Measurements from ENCODE around the gene CERS6. TPM values are rescaled to one million over a fixed set of nuclear protein-coding genes. Genes with fewer than 3 reads are reported as not detected.

CERS6 gene
- total and polyA plus RNA-seq, 3 experiments from 2014 or later: 3.6 to 7.8 (median 7.7) TPM

- ChIA-PET POLR2A (no interaction called here), CTCF (interaction anchor here (1.4 kb wide), 1 partner anchor 11 kb away, joined by 3 read pairs; no protein-coding TSS in a partner anchor)
- Histone ChIP-seq H3K9me3 (ENCODE audit: low read length) (no peaks in the 10 kb centered on the region), H3K27me3 (ENCODE audit: insufficient read depth, low read length, poor library complexity, severe bottlenecking) (no peaks in the 10 kb centered on the region), H3K4me1 (ENCODE audit: insufficient read depth, low read length) (peaks cover 5% of the 10 kb centered on the region), H3K36me3 (ENCODE audit: insufficient read depth, low read length) (no peaks in the 10 kb centered on the region), H3K4me3 (ENCODE audit: low read length) (no peak overlapping the region), H3K27ac (ENCODE audit: low read depth, low read length) (no peak overlapping the region)
- Mint-ChIP-seq H3K4me3 (no peak overlapping the region), H3K27me3 (no peaks in the 10 kb centered on the region), H3K27ac (no peak overlapping the region), H3K36me3 (no peaks in the 10 kb centered on the region), H3K4me1 (peaks cover under 1 to 5% (median 1%) of the 10 kb centered on the region in 3 donors), H3K9me3 (no peaks in the 10 kb centered on the region)
- no peak for DNase-seq
Measured at GRCh38 chr2:168589236-168590211, 133.5 kb downstream of the CERS6 start.

GRCh38 chr2:168592181-168592831, 136.2 kb downstream of the CERS6 start:
- no peaks in the 10 kb centered on the region for H3K36me3 Mint-ChIP-seq
- Histone ChIP-seq H3K27me3 (ENCODE audit: insufficient read depth, low read length, poor library complexity, severe bottlenecking) (no peaks in the 10 kb centered on the region), H3K36me3 (ENCODE audit: insufficient read depth, low read length) (no peaks in the 10 kb centered on the region), H3K4me1 (ENCODE audit: insufficient read depth, low read length) (peaks cover 13% of the 10 kb centered on the region), H3K4me3 (ENCODE audit: low read length) (no peak overlapping the region), H3K9me3 (ENCODE audit: low read length) (no peaks in the 10 kb centered on the region), H3K27ac (ENCODE audit: low read depth, low read length) (no peak overlapping the region)
- H3K27me3 Mint-ChIP-seq: no peaks in the 10 kb centered on the region
- H3K9me3 Mint-ChIP-seq: no peaks in the 10 kb centered on the region
- no peak for DNase-seq
- H3K4me1 Mint-ChIP-seq: peaks cover 10 to 13% (median 12%) of the 10 kb centered on the region in 3 donors
- H3K27ac Mint-ChIP-seq: no peak overlapping the region
- CTCF ChIA-PET: no interaction called here
- H3K4me3 Mint-ChIP-seq: peak overlapping the region in 1 of 7 donors; percentile 34
- POLR2A ChIA-PET: no interaction called here

GRCh38 chr2:168593713-168594112, 137.6 kb downstream of the CERS6 start:
- H3K36me3 Mint-ChIP-seq: no peaks in the 10 kb centered on the region
- no peak overlapping the region for H3K4me3 ChIP-seq (ENCODE audit: low read length)
- H3K27ac Mint-ChIP-seq: no peak overlapping the region
- H3K36me3 ChIP-seq (ENCODE audit: insufficient read depth, low read length): no peaks in the 10 kb centered on the region
- no peak overlapping the region for H3K4me3 Mint-ChIP-seq
- no peaks in the 10 kb centered on the region for H3K27me3 ChIP-seq (ENCODE audit: insufficient read depth, low read length, poor library complexity, severe bottlenecking)
- POLR2A ChIA-PET: no interaction called here
- H3K9me3 ChIP-seq (ENCODE audit: low read length): no peaks in the 10 kb centered on the region
- H3K27me3 Mint-ChIP-seq: no peaks in the 10 kb centered on the region
- H3K4me1 ChIP-seq (ENCODE audit: insufficient read depth, low read length): peaks cover 13% of the 10 kb centered on the region
- no peak overlapping the region for H3K27ac ChIP-seq (ENCODE audit: low read depth, low read length)
- CTCF ChIA-PET: no interaction called here
- DNase-seq: no peak
- H3K4me1 Mint-ChIP-seq: peaks cover 10 to 13% (median 12%) of the 10 kb centered on the region in 3 donors
- H3K9me3 Mint-ChIP-seq: no peaks in the 10 kb centered on the region

- no peak overlapping the region for H3K4me3 ChIP-seq (ENCODE audit: low read length)
- ChIA-PET POLR2A (no interaction called here), CTCF (no interaction called here)
- peaks cover 13% of the 10 kb centered on the region for H3K4me1 ChIP-seq (ENCODE audit: insufficient read depth, low read length)
- no peak overlapping the region for H3K27ac ChIP-seq (ENCODE audit: low read depth, low read length)
- no peaks in the 10 kb centered on the region for H3K27me3 ChIP-seq (ENCODE audit: insufficient read depth, low read length, poor library complexity, severe bottlenecking)
- Mint-ChIP-seq H3K4me3 (no peak overlapping the region), H3K36me3 (no peaks in the 10 kb centered on the region), H3K27ac (peak overlapping the region in 3 of 8 donors; percentile 4 to 54 (median 27)), H3K4me1 (peaks cover 10 to 13% (median 12%) of the 10 kb centered on the region in 3 donors), H3K9me3 (no peaks in the 10 kb centered on the region), H3K27me3 (no peaks in the 10 kb centered on the region)
- DNase-seq: no peak
- H3K36me3 ChIP-seq (ENCODE audit: insufficient read depth, low read length): no peaks in the 10 kb centered on the region
- H3K9me3 ChIP-seq (ENCODE audit: low read length): no peaks in the 10 kb centered on the region
Measured at GRCh38 chr2:168594778-168595177, 138.7 kb downstream of the CERS6 start.

GRCh38 chr2:168596881-168597655, 141.0 kb downstream of the CERS6 start:
- Histone ChIP-seq H3K4me1 (ENCODE audit: insufficient read depth, low read length) (peaks cover 13% of the 10 kb centered on the region), H3K36me3 (ENCODE audit: insufficient read depth, low read length) (no peaks in the 10 kb centered on the region), H3K4me3 (ENCODE audit: low read length) (no peak overlapping the region), H3K27me3 (ENCODE audit: insufficient read depth, low read length, poor library complexity, severe bottlenecking) (no peaks in the 10 kb centered on the region), H3K9me3 (ENCODE audit: low read length) (no peaks in the 10 kb centered on the region), H3K27ac (ENCODE audit: low read depth, low read length) (no peak overlapping the region)
- Mint-ChIP-seq H3K4me1 (peaks cover 10 to 13% (median 12%) of the 10 kb centered on the region in 3 donors), H3K27ac (no peak overlapping the region), H3K27me3 (no peaks in the 10 kb centered on the region), H3K36me3 (peaks cover 0 to 3% (median 0%) of the 10 kb centered on the region in 3 donors), H3K9me3 (no peaks in the 10 kb centered on the region), H3K4me3 (no peak overlapping the region)
- DNase-seq: no peak
- CTCF ChIA-PET: no interaction called here
- POLR2A ChIA-PET: no interaction called here

GRCh38 chr2:168599738-168600137, 143.7 kb downstream of the CERS6 start:
- peaks cover 7 to 10% (median 9%) of the 10 kb centered on the region in 3 donors for H3K4me1 Mint-ChIP-seq
- CTCF ChIA-PET: no interaction called here
- POLR2A ChIA-PET: no interaction called here
- H3K27me3 ChIP-seq (ENCODE audit: insufficient read depth, low read length, poor library complexity, severe bottlenecking): no peaks in the 10 kb centered on the region
- H3K4me1 ChIP-seq (ENCODE audit: insufficient read depth, low read length): peaks cover 6% of the 10 kb centered on the region
- no peak overlapping the region for H3K4me3 ChIP-seq (ENCODE audit: low read length)
- peaks cover 1 to 23% (median 2%) of the 10 kb centered on the region in 3 donors for H3K36me3 Mint-ChIP-seq
- no peaks in the 10 kb centered on the region for H3K36me3 ChIP-seq (ENCODE audit: insufficient read depth, low read length)
- no peaks in the 10 kb centered on the region for H3K27me3 Mint-ChIP-seq
- H3K4me3 Mint-ChIP-seq: no peak overlapping the region
- DNase-seq: no peak
- H3K27ac ChIP-seq (ENCODE audit: low read depth, low read length): no peak overlapping the region
- H3K9me3 Mint-ChIP-seq: peaks cover 3 to 11% (median 8%) of the 10 kb centered on the region in 5 donors
- H3K9me3 ChIP-seq (ENCODE audit: low read length): no peaks in the 10 kb centered on the region
- H3K27ac Mint-ChIP-seq: no peak overlapping the region

- POLR2A ChIA-PET: no interaction called here
- Mint-ChIP-seq H3K9me3 (peaks cover 8 to 17% (median 13%) of the 10 kb centered on the region in 5 donors), H3K27ac (no peak overlapping the region), H3K27me3 (no peaks in the 10 kb centered on the region), H3K4me1 (no peaks in the 10 kb centered on the region), H3K4me3 (no peak overlapping the region), H3K36me3 (peaks cover 4 to 36% (median 4%) of the 10 kb centered on the region in 3 donors)
- H3K27ac ChIP-seq (ENCODE audit: low read depth, low read length): no peak overlapping the region
- H3K9me3 ChIP-seq (ENCODE audit: low read length): peaks cover 6% of the 10 kb centered on the region
- DNase-seq: no peak
- no peaks in the 10 kb centered on the region for H3K36me3 ChIP-seq (ENCODE audit: insufficient read depth, low read length)
- no peaks in the 10 kb centered on the region for H3K4me1 ChIP-seq (ENCODE audit: insufficient read depth, low read length)
- H3K27me3 ChIP-seq (ENCODE audit: insufficient read depth, low read length, poor library complexity, severe bottlenecking): no peaks in the 10 kb centered on the region
- H3K4me3 ChIP-seq (ENCODE audit: low read length): no peak overlapping the region
- CTCF ChIA-PET: no interaction called here
Measured at GRCh38 chr2:168600949-168601348, 144.9 kb downstream of the CERS6 start.
